SW480 (cell line): ENCODE results near the gene TIMD4.

Experiments used
- DNase-seq: peaks from one replicate; pipeline ENCODE4 v3.0.0-alpha.2; 2016; ENCODE audit warnings: low spot score

TIMD4 gene

DNA sequence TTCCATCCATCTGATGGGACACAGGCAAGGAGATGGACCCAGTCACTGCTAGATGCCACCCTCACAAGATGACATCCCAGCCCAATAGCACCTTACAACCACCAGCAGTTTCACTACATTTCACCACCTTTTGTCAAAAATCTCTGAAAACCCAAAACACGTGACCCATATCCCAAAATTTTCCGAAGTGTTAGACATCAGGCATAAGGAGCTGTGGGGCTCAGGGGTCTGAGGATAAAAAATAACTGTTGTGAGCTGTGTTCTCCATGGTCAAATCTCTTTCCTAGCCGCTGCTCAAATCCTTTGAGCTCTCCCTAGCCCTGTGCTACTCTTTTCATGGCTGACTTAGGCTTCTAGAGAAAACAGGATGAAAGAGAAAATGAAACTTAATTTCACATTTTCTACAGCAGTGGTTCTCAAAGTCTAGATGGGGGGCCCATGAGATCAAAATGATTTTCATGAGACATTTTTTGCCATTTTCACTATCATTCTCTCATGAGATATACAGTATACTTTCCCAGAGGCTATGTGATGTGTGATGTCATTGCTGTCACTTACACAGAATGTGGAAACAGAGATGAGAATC lies 40.7 kb downstream of the TIMD4 start:
- no peak for DNase-seq

DNA sequence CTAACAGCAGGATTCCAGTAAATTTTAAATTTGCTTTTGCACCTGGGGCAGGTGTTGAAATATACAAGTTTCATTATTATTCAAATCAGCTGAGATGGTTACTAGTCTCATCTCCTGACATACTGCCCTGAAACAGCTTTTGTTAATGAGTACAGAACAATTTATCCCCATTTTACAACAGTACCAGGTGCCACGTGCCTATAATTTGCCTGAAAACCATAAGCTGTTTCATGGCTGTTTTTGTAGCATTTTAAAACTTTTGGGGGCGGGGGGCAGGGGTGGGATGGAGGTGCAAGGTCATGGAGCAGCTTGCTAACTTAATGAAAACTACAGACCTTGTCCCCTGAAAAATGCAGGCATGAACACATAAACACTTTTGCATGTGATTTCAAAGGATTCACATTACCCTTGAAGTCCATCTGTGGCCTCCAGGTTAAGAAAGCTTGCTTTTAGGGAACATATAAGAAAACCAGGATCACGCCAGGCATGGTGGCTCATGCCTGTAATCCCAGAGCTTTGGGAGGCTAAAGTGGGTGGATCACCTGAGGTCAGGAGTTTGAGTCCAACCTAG lies 42.1 kb downstream of the TIMD4 start:
- DNase-seq = no peak

DNA sequence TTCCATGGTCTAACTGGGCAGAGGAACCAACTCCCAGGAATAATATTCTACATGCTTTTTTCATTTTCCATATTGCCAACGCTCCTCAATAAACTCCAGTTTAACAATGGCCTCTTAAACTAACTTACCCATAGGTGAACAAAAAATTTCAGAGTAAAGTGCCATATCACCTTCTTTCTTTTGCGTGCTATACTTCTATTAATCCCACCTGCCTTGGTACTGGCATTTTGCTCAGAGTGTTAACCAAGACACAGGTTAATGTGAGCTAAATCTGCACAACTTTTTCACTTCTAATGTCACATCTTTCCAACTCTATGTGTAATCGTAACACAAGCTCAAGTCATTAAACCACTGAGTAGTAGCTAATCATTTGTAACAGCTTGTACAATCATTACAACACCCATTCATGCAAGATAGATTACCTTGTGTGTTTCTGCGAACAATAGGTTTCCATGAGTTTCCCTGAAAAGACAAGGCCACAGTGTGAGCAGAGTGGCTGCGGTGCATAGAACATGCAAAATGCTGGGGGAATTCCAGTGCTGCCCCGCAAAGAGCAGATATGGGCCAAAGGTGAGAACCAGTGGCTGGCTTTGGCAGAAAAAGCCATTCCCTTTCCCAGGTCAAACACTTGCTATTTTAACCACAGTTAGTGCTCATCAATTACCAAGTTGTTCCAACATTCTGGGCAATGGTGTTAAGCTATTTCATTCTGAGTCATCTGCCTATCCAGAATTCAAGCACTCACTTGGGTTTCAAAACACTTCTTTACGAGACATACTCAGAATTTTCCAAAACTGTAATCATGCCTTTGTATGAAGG lies 42.8 kb downstream of the TIMD4 start:
- DNase-seq = no peak

DNA sequence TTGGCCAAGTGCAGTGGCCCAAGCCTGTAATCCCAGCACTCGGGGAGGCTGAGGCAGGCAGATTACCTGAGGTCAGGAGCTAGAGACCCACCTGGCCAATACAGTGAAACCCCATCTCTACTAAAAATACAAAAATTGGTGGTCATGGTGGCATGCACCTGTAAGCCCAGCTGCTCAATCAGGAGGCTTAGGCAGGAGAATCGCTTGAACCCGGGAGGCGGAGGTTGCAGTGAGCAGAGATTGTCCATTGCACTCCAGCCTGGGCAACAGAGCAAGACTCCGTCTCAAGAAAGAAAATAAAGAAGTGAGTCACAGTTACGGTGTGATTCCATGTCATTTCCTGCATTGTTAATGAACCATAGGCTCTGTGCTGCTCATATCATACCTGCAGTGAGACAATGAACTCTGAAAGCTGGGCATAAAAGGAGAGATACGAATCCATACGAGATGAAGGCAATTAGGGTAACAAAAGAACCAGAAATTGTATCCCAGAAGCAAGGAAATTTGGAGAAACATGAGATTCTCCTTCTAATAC lies 44.6 kb downstream of the TIMD4 start:
- DNase-seq = no peak

DNA sequence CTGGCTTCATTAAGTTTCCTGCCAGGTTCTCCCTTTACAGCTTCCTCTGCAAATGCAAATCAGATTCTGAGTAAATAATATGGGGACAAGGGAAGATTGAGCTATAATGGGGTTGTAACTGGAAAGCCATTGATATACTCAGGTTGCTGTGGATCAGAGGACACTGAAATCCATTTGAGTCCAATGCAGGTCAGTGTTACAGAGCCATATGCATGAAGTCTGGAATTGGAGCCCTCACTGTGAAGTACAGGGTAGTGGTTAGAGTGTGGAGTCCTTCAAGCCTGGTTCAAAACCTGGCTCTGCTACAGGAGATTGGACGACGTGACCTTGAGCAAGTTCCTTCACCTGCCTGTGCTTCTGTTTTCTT lies 48.7 kb downstream of the TIMD4 start:
- no peak for DNase-seq

DNA sequence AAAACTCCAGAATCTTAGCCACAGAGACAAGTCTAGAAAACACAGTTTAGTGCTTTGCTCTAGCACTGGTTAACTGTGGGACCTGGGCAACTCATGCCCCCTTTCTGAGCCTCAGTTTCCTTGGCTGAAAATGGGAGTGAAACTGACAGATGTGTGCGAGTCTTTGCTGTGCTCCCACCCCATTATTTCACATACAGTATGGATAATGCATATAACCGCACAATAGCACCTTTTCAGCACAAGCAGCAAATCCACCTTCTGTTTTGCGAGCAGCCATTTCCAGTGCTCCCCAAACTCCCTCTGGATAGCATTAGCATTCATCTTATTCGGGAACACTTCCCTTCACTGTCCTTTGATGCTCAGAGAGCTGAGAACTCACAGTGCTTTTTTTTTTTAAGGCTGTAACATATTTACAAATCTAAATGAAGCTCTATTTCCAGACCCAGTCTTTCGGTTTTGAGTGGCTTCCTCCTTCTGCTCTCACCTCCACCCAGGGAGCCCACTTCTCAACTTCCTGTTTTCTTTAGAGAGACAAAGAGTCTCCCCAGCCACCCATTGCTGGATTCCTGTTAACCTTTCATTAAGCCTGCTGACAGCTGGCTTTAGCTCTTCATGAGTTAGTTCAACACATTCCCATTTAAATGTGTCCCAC lies 49.2 kb downstream of the TIMD4 start:
- no peak for DNase-seq

DNA sequence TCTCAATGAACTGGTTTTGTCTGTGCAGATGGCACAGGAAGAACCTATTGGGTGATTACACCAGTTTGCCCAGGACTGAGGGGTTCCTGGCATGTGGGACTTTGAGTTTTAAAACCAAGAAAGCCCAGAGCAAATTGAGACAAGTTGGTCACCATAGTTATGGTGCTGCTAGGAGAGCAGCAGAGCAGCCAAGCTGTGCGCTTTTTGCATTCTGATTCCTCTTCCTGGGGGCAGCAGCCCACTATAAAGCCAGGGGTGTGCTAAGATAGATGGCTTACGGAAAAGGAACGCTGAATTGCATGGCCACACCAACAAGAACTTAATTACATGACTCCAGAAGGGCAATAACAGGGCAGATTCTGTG lies 49.7 kb downstream of the TIMD4 start:
- no peak for DNase-seq

DNA sequence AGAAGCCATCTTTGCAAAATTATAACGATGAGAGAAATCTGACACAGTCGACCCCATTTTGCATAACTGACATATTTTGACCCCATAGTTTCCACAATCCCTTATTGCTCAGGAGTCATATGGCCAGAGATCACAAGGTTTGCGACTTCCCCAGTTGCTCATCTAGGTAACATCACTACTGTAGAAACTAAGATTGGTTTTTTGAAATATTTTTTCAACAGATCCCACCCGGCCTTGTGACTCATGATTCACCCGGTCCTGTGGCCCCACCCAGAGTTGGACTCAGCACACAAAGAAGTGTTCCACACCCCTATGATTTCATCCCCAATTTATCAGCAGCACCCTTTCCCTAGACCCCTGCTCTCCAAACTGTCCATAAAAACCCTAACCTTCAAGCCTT lies 50.2 kb downstream of the TIMD4 start:
- no peak for DNase-seq

DNA sequence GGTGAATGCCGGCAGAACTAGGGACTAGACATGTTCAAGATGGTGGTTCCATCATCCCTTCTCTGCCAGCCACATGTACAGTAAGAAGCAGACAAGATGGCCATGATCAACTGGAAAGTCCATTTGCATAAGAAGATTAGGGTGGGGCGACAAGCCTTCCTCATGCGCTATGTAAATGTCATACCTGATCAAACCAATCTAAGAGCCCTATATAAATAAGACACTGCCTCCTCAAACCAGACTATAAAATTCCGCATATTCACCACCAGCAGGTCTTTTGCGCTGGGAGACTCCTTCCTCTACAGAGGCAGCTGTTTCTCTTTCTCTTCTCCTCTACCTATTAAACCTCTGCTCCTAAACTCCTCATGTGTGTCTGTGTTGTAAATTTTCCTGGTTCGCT lies 53.8 kb downstream of the TIMD4 start:
- no peak for DNase-seq

DNA sequence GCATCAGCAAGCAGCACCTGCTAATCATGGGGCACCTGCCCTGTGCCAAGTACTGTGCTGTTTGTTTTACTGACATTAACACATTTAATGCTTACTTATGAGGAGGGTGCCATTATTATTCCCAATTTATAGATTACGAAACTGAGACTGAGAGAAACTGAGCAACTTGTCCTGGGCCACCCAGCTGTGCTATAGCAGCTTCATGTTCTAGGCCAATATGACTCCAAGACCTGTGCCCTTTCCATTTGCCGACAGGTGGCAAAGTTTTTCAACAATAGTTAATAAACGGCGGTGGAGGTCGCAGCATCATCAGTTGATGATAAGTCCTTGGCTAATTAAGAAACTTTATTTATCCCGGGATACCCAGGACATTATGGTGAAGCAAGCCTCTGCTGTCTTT lies 55.4 kb downstream of the TIMD4 start:
- no peak for DNase-seq

DNA sequence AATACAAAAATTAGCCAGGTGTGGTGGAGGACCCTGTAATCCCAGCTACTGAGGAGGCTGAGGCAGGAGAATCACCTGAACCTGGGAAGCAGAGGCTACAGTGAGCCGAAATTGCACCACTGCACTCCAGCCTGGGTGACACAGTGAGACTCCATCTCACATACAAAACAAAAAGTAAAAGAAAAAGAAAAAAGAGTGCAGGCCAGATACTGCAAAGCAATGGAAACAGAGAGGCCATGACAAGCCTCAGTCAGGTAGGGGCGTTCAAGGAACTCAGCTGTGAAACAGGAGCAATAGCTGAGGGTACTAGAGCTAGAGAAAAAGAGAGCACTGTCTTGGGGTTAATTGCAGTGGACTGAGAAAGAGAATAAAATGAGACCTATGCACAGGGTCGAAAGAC lies 56.2 kb downstream of the TIMD4 start:
- no peak for DNase-seq

DNA sequence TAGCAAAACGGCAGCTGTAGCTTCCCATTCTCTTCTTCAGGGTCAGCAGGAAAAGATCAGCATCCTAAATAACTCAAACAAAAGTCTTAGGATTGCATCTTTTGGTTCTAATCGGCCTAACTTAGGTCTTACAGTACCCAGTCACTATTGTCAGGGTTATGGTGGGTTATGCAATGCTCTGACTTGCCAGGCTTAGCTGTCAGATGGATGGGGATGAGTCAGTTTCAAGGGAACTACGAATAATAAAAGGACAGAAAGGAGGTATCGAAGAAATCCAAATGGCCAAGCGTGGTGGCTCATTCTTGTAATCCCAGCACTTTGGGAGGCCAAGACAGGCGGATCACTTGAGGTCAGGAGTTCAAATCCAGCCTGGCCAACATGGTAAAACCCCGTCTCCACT lies 66.5 kb downstream of the TIMD4 start:
- DNase-seq = no peak

DNA sequence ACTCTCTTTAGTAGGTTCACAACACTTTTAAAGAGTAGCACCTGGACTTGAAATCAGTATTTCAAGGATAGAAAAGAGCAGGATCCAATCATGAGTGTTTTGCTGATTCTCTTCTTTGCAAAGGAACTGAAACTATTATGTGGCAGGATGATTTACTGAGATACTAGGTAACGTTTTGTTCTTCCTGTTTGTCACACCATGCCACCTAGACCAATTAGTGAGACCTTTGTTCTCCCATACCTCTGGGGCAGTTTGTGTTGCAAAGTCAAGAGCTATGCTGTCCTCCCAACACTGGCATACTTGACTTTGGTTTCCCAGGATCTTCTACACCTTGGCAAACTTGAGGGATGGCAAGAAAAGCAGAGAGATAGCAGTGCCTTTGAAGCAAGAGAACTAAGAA lies 69.5 kb downstream of the TIMD4 start:
- no peak for DNase-seq

DNA sequence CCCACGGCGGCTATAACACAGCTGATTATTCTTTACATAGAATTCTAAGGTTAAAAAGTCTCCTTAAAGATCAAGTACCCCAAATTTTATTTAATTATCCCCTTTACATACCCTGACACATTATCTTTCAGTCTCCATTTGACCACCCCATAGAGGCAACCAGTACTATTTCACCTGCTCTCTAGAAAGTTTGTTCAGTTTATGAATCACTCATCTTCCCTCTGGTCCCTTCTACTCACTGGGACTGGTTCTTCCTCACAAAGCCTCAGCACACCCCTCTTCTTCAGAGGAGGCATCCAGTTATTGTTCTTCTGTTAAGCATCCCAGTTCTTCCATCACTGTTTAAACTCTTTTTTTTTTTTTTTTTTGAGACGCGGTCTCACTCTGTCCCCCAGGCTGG lies 70.2 kb downstream of the TIMD4 start:
- DNase-seq = no peak

DNA sequence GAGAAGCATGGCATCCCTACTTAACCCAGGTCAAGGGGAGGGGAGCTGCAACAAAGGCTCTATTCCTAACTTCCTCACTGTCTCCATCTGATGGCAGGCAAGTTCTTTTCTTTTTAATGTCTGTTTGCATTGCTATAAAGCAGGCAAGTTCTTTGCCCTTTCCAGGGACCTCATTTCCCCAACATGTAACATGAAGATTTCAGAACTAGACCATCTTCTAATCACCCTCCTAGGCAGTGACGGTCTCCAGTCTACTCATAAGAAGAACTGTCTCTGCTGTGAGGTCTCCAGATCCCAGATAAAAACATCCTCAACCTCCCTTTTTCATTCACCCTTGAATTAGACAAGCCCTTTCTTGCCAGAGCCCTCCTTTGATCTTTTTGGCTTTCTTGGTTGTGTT lies 70.8 kb downstream of the TIMD4 start:
- no peak for DNase-seq

DNA sequence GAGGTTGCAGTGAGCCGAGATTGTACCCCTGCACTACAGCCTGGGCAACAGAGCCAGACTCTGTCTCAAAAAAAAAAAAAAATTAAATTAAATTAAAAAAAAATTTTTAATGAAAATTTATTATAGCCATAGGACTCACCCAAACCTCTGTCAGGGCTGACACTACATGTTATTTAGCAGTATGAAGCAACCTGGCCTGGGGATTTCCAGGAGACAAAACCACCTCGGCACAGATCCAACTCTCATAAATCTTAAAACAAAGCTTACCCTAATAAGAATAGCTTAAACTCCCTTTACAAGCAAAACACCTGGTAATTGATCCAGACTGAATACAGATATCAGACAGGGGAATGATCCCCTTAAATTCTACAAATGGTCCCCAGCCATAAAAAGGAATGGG lies 74.5 kb downstream of the TIMD4 start:
- DNase-seq = no peak

DNA sequence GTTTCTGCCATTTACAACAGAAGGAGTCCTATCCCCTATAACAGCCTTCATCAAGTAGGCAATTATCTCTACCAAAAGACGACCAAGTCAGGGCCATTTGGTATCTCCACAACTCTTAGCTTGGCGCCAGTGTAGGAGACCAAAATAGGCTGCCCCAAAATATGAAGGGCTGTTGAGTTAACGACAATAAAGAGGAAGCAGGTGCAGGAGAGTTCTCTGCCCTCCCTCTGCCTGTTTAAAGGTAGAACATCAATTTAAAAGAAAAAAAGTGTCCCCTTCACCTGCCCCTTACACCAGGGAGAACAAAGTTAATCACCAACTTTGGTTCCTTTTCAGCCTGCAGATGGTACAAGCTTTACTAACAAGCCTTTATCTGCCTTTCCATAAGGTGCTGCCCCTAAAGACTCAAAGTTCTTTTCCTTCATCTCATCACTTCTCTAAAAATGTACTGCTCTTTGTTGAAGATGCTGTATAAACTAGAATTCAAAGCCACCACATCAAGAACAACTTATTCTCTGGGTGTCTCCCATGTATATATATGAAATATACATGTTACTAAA lies 79.6 kb downstream of the TIMD4 start:
- DNase-seq = no peak

DNA sequence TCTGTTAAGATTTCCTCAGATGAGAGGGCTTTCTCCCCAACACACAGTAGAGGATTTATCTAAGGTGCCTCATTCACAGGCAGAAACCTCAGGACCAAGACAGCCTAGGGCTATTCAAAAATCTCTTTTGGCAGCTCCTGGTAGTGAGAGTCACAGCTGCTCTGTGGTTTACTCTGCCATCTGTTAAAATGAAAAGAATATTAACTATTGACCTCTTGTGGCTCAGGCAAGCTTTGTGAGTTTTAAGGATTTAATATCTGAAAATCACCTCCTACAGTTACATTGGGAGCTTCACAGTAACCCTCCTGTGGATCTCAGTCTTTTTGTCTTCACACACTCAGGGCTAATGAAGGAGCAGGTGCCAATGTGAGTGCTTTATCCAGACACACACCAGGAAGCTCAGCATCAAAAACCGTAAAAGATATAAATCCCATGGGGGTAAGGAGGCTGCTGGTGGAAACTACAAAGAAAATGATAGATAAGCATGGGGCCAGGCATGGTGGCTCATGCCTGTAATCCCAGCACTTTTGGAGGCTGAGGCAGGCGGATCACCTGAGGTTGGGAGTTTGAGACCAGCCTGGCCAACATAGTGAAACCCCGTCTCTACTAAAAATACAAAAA lies 83.3 kb downstream of the TIMD4 start:
- DNase-seq = no peak

DNA sequence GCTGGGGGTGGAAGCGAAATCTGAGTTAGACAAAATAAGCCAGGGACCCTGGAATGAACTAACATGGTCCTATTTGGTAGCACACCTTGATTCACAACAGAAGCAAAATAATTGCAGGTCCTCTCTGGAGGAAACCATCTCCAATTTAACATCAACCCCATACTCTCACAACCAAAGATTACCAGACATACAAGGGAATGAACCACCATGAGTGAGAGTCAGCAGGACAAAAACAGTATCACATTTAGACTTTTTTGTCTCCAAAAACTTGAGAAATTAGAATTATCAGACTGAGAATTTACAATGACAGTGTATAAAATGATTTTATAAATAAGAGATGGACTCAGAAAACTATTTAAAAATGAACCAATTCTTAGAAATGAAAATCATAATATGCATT lies 91.8 kb downstream of the TIMD4 start:
- no peak for DNase-seq

DNA sequence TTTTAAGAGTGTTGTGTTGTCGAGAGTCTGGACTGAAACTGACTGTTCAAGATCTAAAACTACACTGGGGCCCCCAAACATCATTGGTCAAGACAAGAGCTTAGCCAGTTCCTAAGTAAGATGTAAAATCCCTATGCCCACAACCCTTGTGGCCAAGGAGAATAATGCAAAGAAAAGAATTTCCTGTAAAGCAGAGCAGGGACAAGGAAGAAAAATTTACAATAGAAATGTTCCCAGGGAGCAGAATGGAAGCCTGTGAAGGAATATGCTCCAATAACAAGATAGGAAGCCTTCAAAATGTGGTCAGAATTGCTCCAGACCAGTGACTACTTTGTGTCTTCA lies 92.6 kb downstream of the TIMD4 start:
- no peak for DNase-seq
